Measurements from ENCODE around the gene PPP1R1A.

Gene PPP1R1A

DNA sequence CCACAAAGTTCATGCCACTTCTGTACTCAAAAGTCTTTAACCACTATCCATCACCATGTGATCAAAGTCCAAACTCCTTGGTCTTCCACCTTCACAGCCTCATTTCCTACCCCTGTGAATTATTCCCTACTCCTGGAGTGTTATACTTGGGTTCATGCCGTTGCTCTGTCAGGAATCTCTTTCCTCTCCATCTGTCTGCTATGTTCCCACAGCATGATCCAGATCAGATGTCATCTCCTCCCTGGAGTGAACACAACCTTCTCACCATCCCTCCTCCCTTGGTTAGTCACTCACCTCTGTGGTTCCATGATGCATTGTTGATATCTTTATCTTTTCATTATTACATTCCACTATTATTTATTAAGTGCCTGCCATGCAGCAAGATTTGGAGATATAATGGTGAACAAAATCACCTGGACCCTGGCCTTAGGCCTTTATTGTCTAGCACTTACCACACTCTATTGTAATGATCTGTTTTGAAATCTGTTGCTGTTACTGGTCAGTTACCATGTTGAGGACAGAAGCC lies 23.8 kb upstream of the PPP1R1A start:
- no peak for TF ChIP-seq GATA2 (IDR thresholded peaks at IDR 0.05; ENCODE audit: low read depth, low read length)
- no peak for TF ChIP-seq GATA3 (IDR thresholded peaks at IDR 0.05; ENCODE audit: low read depth, low read length)

DNA sequence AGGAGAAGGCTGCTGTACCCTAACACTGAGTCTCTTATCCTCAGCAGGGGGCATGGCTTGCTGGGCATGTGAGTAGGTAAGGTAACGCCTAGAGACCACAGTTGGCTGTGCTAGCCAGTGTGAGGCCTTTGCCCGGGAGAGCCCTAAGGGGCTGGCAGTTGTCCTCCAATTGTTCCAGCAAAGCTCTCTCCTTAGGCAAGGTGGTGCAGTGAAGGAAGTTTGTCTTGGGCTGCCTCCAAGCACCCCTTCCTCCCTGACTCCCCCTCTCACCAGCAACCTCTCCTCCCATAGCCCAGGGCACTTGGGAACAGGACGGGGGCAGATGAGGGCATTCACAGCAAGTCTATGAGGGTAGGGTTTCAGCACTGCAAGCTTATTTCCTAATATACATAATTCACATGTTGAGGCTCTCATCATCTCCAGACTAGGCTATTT lies 23.3 kb upstream of the PPP1R1A start:
- no peak for TF ChIP-seq GATA2 (IDR thresholded peaks at IDR 0.05; ENCODE audit: low read depth, low read length)
- no peak for TF ChIP-seq GATA3 (IDR thresholded peaks at IDR 0.05; ENCODE audit: low read depth, low read length)

DNA sequence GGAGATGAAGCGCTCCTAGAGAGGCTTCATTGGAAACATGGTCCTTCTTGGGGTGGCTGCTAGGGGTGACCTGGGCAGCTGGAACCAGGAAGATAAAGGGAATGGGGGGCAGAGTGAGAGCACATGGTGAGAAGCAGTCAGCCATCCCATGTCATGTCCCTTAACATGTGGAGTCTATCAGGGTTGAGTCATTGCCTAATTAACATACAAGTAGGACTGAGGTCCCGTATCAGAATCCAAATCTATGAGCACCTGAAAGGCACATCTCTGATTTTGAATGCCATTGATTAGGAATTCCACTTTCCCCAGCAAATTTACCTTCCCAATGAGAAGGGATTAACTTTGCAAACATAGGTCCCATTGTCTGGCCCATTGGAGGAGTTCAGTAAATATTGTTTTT lies 20.3 kb upstream of the PPP1R1A start:
- TF ChIP-seq GATA3 (IDR thresholded peaks at IDR 0.05; ENCODE audit: low read depth, low read length) (no peak), GATA2 (IDR thresholded peaks at IDR 0.05; ENCODE audit: low read depth, low read length) (no peak)

DNA sequence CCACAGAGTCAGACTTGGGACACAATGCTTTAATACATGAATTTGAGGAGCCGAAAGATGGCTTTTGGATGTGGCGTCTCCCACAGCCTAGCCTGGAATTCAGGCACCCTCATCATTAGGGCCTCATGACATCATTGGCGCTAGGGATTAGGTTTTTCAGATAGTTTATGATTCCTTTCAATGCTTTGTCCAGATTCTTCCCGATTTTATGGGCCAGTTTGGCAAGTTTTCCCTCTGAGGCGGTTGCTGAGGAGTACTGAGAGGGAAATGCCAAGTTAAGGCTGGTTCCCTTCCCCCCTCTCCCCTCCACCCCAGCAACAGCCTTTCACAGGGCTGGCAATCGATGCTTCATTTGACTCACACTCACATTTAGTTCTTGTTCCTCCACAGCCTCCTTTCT lies 19.7 kb upstream of the PPP1R1A start:
- no peak for TF ChIP-seq GATA3 (IDR thresholded peaks at IDR 0.05; ENCODE audit: low read depth, low read length)
- no peak for TF ChIP-seq GATA2 (IDR thresholded peaks at IDR 0.05; ENCODE audit: low read depth, low read length)

DNA sequence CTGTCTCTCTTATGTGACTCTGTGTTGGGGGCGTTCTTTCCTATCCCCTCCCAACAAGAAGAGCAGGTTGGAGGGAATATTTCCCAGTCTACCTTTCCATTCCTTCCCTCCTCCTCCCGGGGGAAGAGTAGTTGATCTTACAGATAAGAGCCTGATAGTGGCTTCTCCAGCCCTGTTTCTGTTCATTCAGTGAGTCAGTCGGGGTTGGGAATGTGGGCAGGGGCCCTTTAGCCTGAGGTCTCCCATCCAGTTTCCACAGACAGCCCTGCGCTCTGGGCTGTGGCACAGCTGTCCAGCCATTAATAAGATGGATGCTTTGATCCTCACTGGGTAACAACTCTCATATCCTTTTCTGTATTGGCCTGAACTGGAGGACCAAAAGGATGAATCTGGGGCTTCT lies 18.1 kb upstream of the PPP1R1A start:
- TF ChIP-seq GATA2 (IDR thresholded peaks at IDR 0.05; ENCODE audit: low read depth, low read length) (no peak), GATA3 (IDR thresholded peaks at IDR 0.05; ENCODE audit: low read depth, low read length) (no peak)

DNA sequence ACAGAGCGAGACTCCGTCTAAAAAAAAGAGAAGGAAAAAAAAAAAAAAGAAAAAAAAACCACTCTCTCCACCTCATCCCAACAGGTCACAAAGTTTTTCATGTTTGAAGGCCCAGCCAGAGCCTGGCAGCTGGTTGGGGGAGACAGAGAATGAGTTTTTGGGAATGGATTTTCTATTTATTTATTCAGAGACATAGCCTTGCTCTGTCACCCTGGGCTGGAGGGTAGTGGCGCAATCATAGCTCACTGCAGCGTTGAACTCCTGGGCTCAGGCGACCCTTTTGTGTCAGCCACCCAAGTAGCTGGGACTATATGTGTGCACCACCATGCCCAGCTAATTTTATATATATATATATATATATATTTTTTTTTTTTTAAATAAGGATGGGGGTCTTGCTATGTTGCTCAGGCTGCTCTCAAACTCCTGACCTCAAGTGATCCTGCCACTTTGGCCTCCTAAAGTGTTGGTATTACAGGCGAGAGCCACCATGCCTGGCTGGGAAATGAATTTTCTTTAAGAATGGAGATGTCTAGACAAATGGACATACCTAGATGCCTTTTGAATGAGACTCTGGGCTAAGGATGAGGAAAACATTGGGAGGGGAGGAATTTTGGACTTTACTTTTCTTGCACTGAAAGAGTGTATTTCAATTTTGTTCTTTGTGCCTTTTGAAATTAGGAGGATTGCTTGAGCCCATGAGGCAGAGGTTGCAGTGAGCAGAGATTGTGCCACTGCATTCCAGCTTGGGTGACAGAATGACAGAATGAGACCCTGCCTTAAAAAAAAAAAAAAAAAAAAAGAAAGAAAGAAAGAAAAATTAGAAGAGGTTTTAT lies 16.9 kb upstream of the PPP1R1A start:
- TF ChIP-seq GATA2 (IDR thresholded peaks at IDR 0.05; ENCODE audit: low read depth, low read length) = no peak
- TF ChIP-seq GATA3 (IDR thresholded peaks at IDR 0.05; ENCODE audit: low read depth, low read length) = no peak

DNA sequence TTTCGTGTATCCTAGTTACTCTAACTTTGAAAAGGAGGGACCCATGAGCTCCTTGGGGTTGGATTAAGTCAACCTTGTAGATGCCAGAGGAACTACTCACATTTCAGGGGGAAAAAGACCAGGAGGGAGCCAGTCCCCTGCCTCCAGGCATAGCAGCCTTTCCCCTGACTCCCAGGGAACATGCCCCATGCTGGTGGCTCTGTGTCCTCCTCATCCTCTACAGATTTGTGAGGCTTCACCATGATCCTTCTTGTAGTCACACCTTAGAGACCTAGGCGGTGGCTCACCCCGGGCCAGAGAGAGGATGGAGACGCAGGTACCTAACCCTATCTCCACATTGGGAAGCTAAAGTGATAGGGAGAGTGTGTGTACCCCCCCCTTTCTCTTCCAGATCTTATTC lies 16.0 kb upstream of the PPP1R1A start:
- TF ChIP-seq GATA3 (IDR thresholded peaks at IDR 0.05; ENCODE audit: low read depth, low read length) (no peak), GATA2 (IDR thresholded peaks at IDR 0.05; ENCODE audit: low read depth, low read length) (no peak)

DNA sequence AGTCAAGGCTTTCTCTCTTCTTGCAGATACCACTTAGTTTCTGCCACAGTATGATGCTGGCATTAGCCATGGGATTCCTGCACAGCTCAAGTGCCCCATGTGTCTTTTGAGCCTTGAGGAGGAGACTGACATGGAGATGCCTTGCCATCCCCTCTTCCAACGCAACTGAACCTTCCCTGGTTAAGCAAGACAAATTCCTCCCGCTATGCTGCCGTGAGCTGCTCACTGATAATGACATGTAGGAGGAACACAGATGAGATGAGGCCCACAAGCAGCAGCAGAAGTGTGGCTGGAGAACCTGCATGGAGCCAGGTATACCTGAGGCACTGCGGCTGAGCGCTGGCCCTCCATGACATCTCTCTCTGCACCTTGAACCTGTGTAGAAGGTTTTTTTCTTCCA lies 15.4 kb upstream of the PPP1R1A start:
- no peak for TF ChIP-seq GATA2 (IDR thresholded peaks at IDR 0.05; ENCODE audit: low read depth, low read length)
- no peak for TF ChIP-seq GATA3 (IDR thresholded peaks at IDR 0.05; ENCODE audit: low read depth, low read length)

DNA sequence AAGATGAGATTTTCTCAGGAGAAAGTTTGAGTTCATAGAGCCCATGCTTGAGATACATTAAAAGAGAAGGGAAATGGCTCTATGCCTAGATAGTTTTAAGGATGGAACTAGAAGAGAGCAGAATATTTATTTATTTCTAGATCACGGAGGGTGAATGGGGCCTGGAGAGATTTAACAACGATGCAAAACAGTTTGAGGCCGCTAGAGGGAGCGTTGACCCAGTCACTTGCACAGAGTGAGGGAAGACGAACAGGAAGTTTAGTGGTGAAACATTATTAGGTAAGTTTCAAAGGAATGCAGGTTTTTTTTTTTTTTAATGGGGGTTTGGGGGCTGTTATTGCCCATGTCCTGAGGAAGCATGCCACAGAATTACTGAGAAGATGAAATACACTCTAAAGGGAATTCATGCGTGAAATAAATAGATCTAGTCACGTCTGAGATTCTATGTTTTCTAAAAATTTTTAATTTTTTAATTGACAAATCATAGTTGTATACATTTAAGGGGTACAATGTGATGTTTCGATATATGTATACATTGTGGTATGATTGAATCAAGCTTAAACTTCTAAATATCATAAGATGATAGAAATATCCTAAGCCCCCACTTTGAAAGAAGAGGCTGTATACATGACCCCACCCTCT lies 14.8 kb upstream of the PPP1R1A start:
- no peak for TF ChIP-seq GATA2 (IDR thresholded peaks at IDR 0.05; ENCODE audit: low read depth, low read length)

DNA sequence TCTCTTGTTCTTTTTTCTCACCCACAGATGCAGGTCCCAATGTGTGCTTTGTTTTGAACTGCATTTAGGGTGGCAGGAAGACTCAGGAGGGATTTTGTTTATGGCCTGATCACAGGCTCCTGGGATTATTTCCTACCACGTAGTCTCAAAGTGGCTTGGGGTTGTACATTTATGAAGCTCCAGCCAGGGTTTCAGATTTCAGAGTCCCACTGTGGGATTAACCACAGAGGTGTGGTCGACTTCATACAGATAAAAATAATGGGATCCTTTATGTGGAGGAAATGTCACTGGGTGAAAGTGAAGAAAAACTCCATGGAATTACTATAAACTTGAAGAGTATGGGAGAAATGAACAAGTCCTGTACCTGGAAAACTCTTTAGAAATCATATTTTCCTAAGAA lies 14.2 kb upstream of the PPP1R1A start:
- no peak for TF ChIP-seq GATA2 (IDR thresholded peaks at IDR 0.05; ENCODE audit: low read depth, low read length)
- TF ChIP-seq GATA3 (IDR thresholded peaks at IDR 0.05; ENCODE audit: low read depth, low read length) = no peak

DNA sequence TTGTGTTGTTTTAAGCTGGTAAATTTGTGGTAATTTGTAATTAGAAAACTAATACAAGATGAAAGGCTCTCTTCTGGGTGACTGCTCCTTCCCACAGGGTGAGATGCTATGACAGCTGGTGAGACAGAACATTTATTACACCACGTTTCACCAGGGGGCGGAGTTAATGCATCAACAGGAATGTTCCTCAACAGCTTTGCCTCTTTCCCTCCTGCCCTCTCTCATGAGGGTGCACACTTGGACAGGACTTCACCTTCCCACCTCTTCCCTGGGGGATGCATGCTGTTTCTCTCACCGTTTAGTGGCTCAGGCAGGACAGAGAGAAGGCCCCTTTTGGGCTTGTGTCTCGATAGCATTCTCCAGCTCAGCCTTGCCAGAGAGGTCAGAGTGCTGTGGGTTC lies 13.4 kb upstream of the PPP1R1A start:
- TF ChIP-seq GATA3 (IDR thresholded peaks at IDR 0.05; ENCODE audit: low read depth, low read length) = no peak
- TF ChIP-seq GATA2 (IDR thresholded peaks at IDR 0.05; ENCODE audit: low read depth, low read length) = no peak

DNA sequence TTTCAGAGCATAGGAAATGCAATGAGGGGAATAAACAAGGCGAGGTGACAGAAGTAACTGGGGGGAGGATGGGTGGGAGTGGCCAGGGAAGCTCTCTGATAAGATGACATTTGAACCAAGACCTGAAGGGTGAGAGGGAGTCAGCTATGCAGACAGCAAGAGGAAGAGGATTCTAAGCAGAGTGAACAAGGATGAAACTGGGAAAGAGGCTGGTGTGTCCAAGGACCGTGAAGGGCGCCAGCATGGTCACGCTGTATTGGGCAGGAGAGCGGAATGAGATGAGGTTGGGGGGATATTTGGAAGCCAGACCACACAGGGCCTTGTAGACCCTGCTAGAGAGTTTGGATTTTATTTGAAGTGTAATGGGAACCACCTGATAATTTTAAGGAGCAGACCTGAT lies 10.5 kb upstream of the PPP1R1A start:
- TF ChIP-seq GATA2 (IDR thresholded peaks at IDR 0.05; ENCODE audit: low read depth, low read length) (no peak), GATA3 (IDR thresholded peaks at IDR 0.05; ENCODE audit: low read depth, low read length) (no peak)

DNA sequence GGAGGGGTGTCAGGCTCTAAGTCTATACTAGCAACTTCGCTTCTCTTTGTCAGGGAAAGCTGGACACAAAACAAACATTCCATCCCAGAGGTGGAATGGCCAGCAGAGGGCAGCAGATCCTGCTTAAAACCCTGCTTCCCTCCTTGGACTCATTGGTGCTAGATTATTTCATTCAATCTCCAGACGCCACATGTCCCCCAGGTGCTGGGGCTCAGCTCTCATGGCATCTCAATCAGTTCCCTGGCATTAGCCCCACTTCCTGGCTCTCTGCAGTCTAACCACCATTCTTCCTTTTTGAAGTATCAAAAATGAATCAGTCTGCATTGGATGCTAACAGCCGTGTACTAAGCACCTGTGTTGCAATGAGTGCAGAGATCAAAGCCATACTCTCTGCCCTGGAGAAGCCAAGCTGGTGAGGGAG lies 8.1 kb upstream of the PPP1R1A start:
- no peak for TF ChIP-seq GATA3 (IDR thresholded peaks at IDR 0.05; ENCODE audit: low read depth, low read length)
- no peak for TF ChIP-seq GATA2 (IDR thresholded peaks at IDR 0.05; ENCODE audit: low read depth, low read length)

DNA sequence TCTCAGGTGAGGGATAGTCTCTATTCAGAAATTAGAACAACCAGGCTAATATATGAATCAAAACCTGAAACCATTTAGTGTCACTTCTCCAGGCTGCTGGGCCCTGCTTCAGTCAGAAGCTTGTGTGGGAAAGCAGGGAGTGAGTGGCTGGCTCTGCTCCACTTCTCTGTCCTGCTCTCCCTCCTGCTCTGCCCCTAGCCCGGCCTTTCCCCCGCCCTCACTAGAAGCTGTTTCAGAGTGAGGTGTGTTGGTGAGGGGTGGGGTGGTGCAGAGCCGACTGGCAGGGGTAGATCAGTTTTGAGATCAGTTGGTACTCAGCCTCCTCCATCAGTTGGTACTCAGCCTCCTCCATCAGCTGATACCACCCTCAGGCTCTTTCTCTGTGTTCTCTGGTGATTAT lies 7.0 kb upstream of the PPP1R1A start:
- TF ChIP-seq GATA2 (IDR thresholded peaks at IDR 0.05; ENCODE audit: low read depth, low read length) (no peak), GATA3 (IDR thresholded peaks at IDR 0.05; ENCODE audit: low read depth, low read length) (no peak)

DNA sequence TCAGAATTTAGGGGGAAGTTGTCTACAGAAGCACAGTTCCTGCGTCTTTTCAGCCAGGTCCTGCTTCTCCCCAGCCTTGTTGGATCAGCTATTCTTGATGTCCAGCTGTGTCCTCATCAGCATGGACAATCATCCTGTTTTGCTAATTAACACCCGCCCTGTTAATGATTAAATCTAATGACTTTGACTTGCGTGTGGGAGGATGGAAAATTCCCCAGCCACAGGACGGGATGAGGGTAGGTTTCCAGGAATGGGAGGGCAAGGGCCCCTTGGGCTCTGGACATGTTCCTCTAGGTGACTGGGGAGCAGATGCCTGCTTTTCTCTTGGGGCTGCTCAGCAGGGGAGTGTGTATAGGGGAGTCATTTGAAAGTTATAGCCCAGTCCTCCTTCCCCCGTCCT lies 5.3 kb upstream of the PPP1R1A start:
- TF ChIP-seq GATA3 (IDR thresholded peaks at IDR 0.05; ENCODE audit: low read depth, low read length) (no peak), GATA2 (IDR thresholded peaks at IDR 0.05; ENCODE audit: low read depth, low read length) (no peak)
